CD14-positive monocyte (primary cell): ENCODE data around the gene RBM38. TPM values are rescaled to one million over a fixed set of nuclear protein-coding genes. Genes with fewer than 3 reads are reported as not detected.

Source experiments
- DNase-seq, 3 donors: peaks; one replicate each; pipeline ENCODE4 v3.0.0-alpha.2; 2011 to 2022
- H2AFZ ChIP-seq: 2 replicates; pipeline ENCODE4 v1.6.0; 2012; ENCODE audit warnings: mild to moderate bottlenecking, low read depth, low read length, inconsistent platforms; ENCODE audit not compliant: insufficient read depth, poor library complexity, severe bottlenecking
- H3K27ac ChIP-seq, 2 donors: 1 replicate in 1 of 2; 2 replicates in 1 of 2; pipeline ENCODE4 v1.5.1; 2012 to 2013; ENCODE audit warnings: low read length in 2 of 2, control low read depth in 1 of 2, inconsistent platforms in 1 of 2, low read depth in 1 of 2, mild to moderate bottlenecking in 1 of 2
- H3K27me3 ChIP-seq, 2 donors: one replicate each; pipeline versions ENCODE4 v1.6.0 to v1.6.1; 2011 to 2013; ENCODE audit warnings: low read length in 2 of 2; ENCODE audit not compliant: control insufficient read depth in 2 of 2, insufficient read depth in 2 of 2
- H3K36me3 ChIP-seq, 2 donors: replicated peaks in 1 of 2; 1 replicate in 1 of 2; 2 replicates in 1 of 2; pipeline versions ENCODE4 v1.5.1 to v1.6.1; 2012 to 2013; ENCODE audit warnings: low read length in 2 of 2, control low read depth in 1 of 2, inconsistent platforms in 1 of 2, mild to moderate bottlenecking in 1 of 2; ENCODE audit not compliant: insufficient read depth in 2 of 2, control insufficient read depth in 1 of 2
- H3K4me1 ChIP-seq, 2 donors: 1 replicate in 1 of 2; 2 replicates in 1 of 2; pipeline versions ENCODE4 v1.5.1 to v1.6.1; 2012 to 2013; ENCODE audit warnings: low read length in 2 of 2, control low read depth in 1 of 2, inconsistent platforms in 1 of 2, mild to moderate bottlenecking in 1 of 2, moderate library complexity in 1 of 2; ENCODE audit not compliant: insufficient read depth in 2 of 2, control insufficient read depth in 1 of 2
- H3K4me2 ChIP-seq: replicated peaks from 2 replicates; pipeline ENCODE3; 2012; ENCODE audit warnings: low read length, moderate library complexity, mild to moderate bottlenecking; ENCODE audit not compliant: poor library complexity, severe bottlenecking; ENCODE audit errors: extremely low read depth
- H3K4me3 ChIP-seq, 3 experiments: fragments of 200-600 bp in 1 of 3; sonication (generic) in 1 of 3; replicated peaks in 1 of 3; 1 replicate in 2 of 3; 2 replicates in 1 of 3; pipeline ENCODE4 v1.5.1; 2011 to 2013; ENCODE audit warnings: low read length in 3 of 3, mild to moderate bottlenecking in 3 of 3, control low read depth in 2 of 3, low read depth in 2 of 3, inconsistent platforms in 1 of 3, moderate library complexity in 1 of 3
- H3K79me2 ChIP-seq: 2 replicates; pipeline ENCODE4 v1.6.0; 2012; ENCODE audit warnings: mild to moderate bottlenecking, control low read depth, inconsistent platforms, low read length, moderate library complexity; ENCODE audit not compliant: insufficient read depth
- H3K9ac ChIP-seq: 2 replicates; pipeline ENCODE4 v1.6.0; 2017; ENCODE audit warnings: low read length, mild to moderate bottlenecking; ENCODE audit not compliant: insufficient read depth, poor library complexity, severe bottlenecking
- H3K9me3 ChIP-seq, 2 donors: replicated peaks in 1 of 2; 1 replicate in 1 of 2; 2 replicates in 1 of 2; pipeline versions ENCODE4 v1.5.1 to v1.6.1; 2012 to 2013; ENCODE audit warnings: low read length in 2 of 2, control low read depth in 1 of 2; ENCODE audit not compliant: control insufficient read depth in 1 of 2, insufficient read depth in 1 of 2
- H4K20me1 ChIP-seq: 2 replicates; pipeline ENCODE4 v1.6.0; 2012; ENCODE audit warnings: mild to moderate bottlenecking, low read length, control low read depth, moderate library complexity; ENCODE audit not compliant: insufficient read depth
- H3K27ac Mint-ChIP-seq, 7 donors: one replicate each; pipeline ENCODE4 v1.8.0; 2020; ENCODE audit warnings: mild to moderate bottlenecking in 7 of 7, mixed read lengths in 7 of 7, moderate library complexity in 6 of 7, inconsistent platforms in 2 of 7
- H3K27me3 Mint-ChIP-seq, 3 donors: one replicate each; pipeline ENCODE4 v1.8.0; 2021 to 2022; ENCODE audit warnings: low read depth in 3 of 3, mild to moderate bottlenecking in 3 of 3, mixed read lengths in 3 of 3, moderate library complexity in 3 of 3, inconsistent platforms in 1 of 3
- H3K36me3 Mint-ChIP-seq, 2 donors: one replicate each; pipeline ENCODE4 v1.8.0; 2020; ENCODE audit warnings: mixed read lengths in 2 of 2, inconsistent platforms in 1 of 2, mild to moderate bottlenecking in 1 of 2
- H3K4me1 Mint-ChIP-seq: one replicate; pipeline ENCODE4 v1.8.0; 2020; ENCODE audit warnings: mild to moderate bottlenecking, mixed read lengths
- H3K4me3 Mint-ChIP-seq, 2 donors: one replicate each; pipeline ENCODE4 v1.8.0; 2020; ENCODE audit warnings: mild to moderate bottlenecking in 2 of 2, mixed read lengths in 2 of 2, moderate library complexity in 1 of 2
- H3K9me3 Mint-ChIP-seq, 7 donors: one replicate each; pipeline ENCODE4 v1.8.0; 2020 to 2022; ENCODE audit warnings: mixed read lengths in 7 of 7, mild to moderate bottlenecking in 6 of 7, moderate library complexity in 6 of 7, inconsistent platforms in 2 of 7
- WGBS: methylation state at CpG from one replicate; pipeline ENCODE4 v1.1.5; 2013; ENCODE audit warnings: missing lambda C conversion rate; ENCODE audit not compliant: insufficient coverage; 5-methylcytosine and 5-hydroxymethylcytosine counted together
- intact Hi-C, 2 donors: fragments of 100-400 bp; cut with micrococcal nuclease; formaldehyde crosslinking; loops; one replicate each; pipeline versions ENCODE4 v1.15.0 to v1.15.1; 2023
- polyA plus RNA-seq, 3 donors: library from polyadenylated mRNA; depleted of rRNA in 1 of 3; unstranded in 2 of 3; stranded (reverse) in 1 of 3; fragments of 300-500 nt in 2 of 3; fragments of >200 nt in 1 of 3; fragmentation: Illumina TruSeq in 2 of 3; gene quantifications; 1 replicate in 2 of 3; 2 replicates in 1 of 3; pipeline ENCODE4 v1.2.3, GENCODE V29; 2012 to 2021
- TF ChIP-seq, protein P1 (sequence below): fragments of 200-600 bp; IDR thresholded peaks from one replicate; pipeline ENCODE4 v1.8.0; 2022; ENCODE audit warnings: antibody characterized with exemption, mild to moderate bottlenecking

Gene RBM38
- polyA plus RNA-seq, 3 donors, result 7.5 to 48.3 (median 17.8) TPM

DNA sequence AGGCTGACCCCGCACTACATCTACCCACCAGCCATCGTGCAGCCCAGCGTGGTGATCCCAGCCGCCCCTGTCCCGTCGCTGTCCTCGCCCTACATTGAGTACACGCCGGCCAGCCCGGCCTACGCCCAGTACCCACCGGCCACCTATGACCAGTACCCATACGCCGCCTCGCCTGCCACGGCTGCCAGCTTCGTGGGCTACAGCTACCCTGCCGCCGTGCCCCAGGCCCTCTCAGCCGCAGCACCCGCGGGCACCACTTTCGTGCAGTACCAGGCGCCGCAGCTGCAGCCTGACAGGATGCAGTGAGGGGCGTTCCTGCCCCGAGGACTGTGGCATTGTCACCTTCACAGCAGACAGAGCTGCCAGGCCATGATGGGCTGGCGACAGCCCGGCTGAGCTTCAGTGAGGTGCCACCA, 16.4 kb downstream of the RBM38 start:
- H3K4me3 ChIP-seq, result no peak overlapping the region
- Mint-ChIP-seq H3K4me3 (no peak overlapping the region), H3K27ac (peak overlapping the region in 2 of 7 donors; percentile 46 to 72), H3K4me1 (peaks cover 15% of the 10 kb centered on the region), H3K9me3 (peaks cover 0 to 2% (median 0%) of the 10 kb centered on the region in 7 donors), H3K36me3 (peaks cover 66 to 78% of the 10 kb centered on the region in 2 donors), H3K27me3 (peaks cover 1 to 3% (median 3%) of the 10 kb centered on the region in 3 donors)
- H3K36me3 ChIP-seq, result peaks cover 68 to 77% of the 10 kb centered on the region in 2 donors
- H4K20me1 ChIP-seq, result peaks cover 69% of the 10 kb centered on the region
- H3K4me1 ChIP-seq, result peaks cover 1 to 8% of the 10 kb centered on the region in 2 donors
- peaks cover 18% of the 10 kb centered on the region for H3K79me2 ChIP-seq
- H3K4me2 ChIP-seq, result no peak overlapping the region
- intact Hi-C loops, result no loop called here
- WGBS, result 95% methylated on average over 26 of the region's 29 CpGs
- H2AFZ ChIP-seq, result no peak overlapping the region
- H3K9ac ChIP-seq, result no peak overlapping the region
- H3K27ac ChIP-seq, result no peak overlapping the region
- no peaks in the 10 kb centered on the region for H3K27me3 ChIP-seq
- no peaks in the 10 kb centered on the region for H3K9me3 ChIP-seq
- DNase-seq, result no peak
- TF ChIP-seq, protein P1, sequence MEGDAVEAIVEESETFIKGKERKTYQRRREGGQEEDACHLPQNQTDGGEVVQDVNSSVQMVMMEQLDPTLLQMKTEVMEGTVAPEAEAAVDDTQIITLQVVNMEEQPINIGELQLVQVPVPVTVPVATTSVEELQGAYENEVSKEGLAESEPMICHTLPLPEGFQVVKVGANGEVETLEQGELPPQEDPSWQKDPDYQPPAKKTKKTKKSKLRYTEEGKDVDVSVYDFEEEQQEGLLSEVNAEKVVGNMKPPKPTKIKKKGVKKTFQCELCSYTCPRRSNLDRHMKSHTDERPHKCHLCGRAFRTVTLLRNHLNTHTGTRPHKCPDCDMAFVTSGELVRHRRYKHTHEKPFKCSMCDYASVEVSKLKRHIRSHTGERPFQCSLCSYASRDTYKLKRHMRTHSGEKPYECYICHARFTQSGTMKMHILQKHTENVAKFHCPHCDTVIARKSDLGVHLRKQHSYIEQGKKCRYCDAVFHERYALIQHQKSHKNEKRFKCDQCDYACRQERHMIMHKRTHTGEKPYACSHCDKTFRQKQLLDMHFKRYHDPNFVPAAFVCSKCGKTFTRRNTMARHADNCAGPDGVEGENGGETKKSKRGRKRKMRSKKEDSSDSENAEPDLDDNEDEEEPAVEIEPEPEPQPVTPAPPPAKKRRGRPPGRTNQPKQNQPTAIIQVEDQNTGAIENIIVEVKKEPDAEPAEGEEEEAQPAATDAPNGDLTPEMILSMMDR, result no peak

DNA sequence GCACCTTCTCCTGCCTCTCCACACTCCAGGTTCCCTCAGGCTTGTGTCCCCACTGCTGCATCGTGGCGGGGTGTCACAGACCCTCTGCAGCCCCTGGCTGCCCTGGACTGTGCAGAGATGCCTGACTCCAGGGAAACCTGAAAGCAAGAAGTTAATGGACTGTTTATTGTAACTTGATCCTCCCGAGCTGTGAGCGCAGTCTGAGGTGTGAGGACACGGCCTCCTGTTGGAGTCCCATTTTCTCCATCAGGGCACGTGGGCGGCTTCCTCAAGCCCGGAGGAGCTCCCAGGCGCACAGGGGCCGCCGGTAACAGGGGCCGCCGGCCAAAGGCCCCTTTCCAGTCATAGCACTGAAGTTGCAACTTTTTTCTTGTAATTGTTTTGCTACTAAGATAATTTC, 16.9 kb downstream of the RBM38 start:
- no peak overlapping the region for H3K4me2 ChIP-seq
- peaks cover 0 to 2% of the 10 kb centered on the region in 2 donors for H3K4me1 ChIP-seq
- DNase-seq, result no peak
- peaks cover 62 to 71% of the 10 kb centered on the region in 2 donors for H3K36me3 ChIP-seq
- intact Hi-C loops, result no loop called here
- no peak overlapping the region for H3K4me3 ChIP-seq
- Mint-ChIP-seq H3K4me3 (no peak overlapping the region), H3K4me1 (peaks cover 12% of the 10 kb centered on the region), H3K27ac (no peak overlapping the region), H3K9me3 (peaks cover 0 to 2% (median 0%) of the 10 kb centered on the region in 7 donors), H3K36me3 (peaks cover 60 to 72% of the 10 kb centered on the region in 2 donors), H3K27me3 (peaks cover 1 to 3% (median 3%) of the 10 kb centered on the region in 3 donors)
- peaks cover 63% of the 10 kb centered on the region for H4K20me1 ChIP-seq
- TF ChIP-seq, protein P1, result no peak
- WGBS, result 84% methylated on average over 3 of the region's 13 CpGs
- no peak overlapping the region for H3K9ac ChIP-seq
- H3K27ac ChIP-seq, result no peak overlapping the region
- peaks cover 14% of the 10 kb centered on the region for H3K79me2 ChIP-seq
- H2AFZ ChIP-seq, result no peak overlapping the region
- H3K9me3 ChIP-seq, result no peaks in the 10 kb centered on the region
- no peaks in the 10 kb centered on the region for H3K27me3 ChIP-seq
